Body of pancreas (tissue), 4 donors: Measurements from ENCODE around the gene RAPGEF5.

Experiments used
- POLR2A ChIP-seq, 3 donors: fragments of 450-650 bp; IDR thresholded peaks; one replicate each; pipeline ENCODE4 v1.6.1; 2016; ENCODE audit warnings: antibody characterized with exemption in 3 of 3, mild to moderate bottlenecking in 2 of 3
- TF ChIP-seq, protein P1 (sequence below), 7 experiments: fragments of 450-650 bp in 4 of 7; fragments of 200-600 bp in 3 of 7; sonication (generic) in 3 of 7; IDR thresholded peaks; one replicate each; pipeline ENCODE4 v1.5.1; 2016 to 2019; ENCODE audit warnings: antibody characterized with exemption in 7 of 7

DNA sequence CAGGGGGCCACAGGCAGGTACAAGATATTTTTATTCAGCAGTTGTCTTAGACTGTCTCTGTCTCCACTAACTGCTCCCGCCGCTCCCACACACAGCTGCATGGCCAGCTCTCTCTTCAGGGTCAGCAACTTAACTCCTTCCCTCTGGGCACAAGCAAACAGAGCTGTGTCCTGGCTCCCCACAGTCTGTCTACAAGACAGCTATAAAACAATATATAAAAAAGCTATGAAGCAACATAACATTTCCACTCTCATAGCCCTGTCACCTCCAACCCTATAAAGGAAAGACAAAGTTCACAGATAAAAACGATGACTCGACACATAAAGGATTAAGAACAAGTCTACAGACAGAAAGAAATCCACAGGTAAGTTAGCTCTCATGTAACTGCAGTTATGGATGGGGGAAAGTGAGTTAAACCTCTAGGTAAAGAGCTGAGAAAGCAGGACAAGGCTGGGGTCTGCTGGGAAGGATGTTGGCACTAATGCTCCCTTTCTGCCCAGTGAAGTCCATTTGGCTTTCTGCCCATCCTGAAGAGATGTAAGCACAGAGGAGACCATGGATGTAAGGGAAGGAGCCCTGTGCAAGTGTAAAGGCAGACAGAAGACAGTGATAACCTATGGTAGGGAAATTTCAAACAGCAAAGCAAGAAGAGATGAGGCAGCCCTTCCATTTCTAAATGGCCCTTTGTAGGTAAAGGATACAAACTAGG, 27.0 kb downstream of the RAPGEF5 start:
- TF ChIP-seq POLR2A (IDR thresholded peaks at IDR 0.05) = no peak
- TF ChIP-seq, protein P1, sequence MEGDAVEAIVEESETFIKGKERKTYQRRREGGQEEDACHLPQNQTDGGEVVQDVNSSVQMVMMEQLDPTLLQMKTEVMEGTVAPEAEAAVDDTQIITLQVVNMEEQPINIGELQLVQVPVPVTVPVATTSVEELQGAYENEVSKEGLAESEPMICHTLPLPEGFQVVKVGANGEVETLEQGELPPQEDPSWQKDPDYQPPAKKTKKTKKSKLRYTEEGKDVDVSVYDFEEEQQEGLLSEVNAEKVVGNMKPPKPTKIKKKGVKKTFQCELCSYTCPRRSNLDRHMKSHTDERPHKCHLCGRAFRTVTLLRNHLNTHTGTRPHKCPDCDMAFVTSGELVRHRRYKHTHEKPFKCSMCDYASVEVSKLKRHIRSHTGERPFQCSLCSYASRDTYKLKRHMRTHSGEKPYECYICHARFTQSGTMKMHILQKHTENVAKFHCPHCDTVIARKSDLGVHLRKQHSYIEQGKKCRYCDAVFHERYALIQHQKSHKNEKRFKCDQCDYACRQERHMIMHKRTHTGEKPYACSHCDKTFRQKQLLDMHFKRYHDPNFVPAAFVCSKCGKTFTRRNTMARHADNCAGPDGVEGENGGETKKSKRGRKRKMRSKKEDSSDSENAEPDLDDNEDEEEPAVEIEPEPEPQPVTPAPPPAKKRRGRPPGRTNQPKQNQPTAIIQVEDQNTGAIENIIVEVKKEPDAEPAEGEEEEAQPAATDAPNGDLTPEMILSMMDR (IDR thresholded peaks at IDR 0.05) = no peak
